Glomerular endothelial cell (primary cell): ENCODE data around the gene NCOA3. TPM values are rescaled to one million over a fixed set of nuclear protein-coding genes. Genes with fewer than 3 reads are reported as not detected.
"Not testable (repeated sequence)": the region's sequence is repeated elsewhere in the genome, so short reads cannot be mapped to it uniquely, and the experiment has no call there.

Experiments used
- DNase-seq: peaks from one replicate; pipeline ENCODE4 v3.0.0-alpha.2; 2011; ENCODE audit warnings: low read depth, low spot score; ENCODE audit errors: extremely low read depth
- total RNA-seq: library from RNA; depleted of rRNA; stranded (reverse); fragments of >200 nt; gene quantifications from 2 replicates; pipeline ENCODE4 v1.2.3, GENCODE V29; 2015

NCOA3 gene
- total RNA-seq, 1 donor from 2014 or later = 30.2 TPM

DNA sequence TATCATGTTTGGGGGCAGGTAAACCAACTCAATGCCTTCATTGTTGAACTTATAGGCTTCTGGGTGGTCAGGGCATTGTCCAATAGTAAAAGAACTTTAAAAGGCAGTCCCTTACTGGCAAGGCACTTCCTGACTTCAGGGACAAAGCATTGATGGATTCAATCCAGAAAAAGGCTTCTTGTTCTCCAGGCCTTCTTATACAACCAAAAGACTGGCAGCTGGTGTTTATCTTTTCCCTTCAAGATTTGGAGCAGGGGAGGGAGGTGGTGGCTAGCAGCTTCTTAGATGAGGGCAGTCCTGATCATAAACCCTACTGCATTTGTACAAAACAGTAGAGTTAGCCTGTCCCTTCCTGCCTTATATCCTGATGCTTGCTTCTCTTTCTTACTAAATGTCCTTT lies 57.5 kb downstream of the NCOA3 start:
- no peak for DNase-seq

DNA sequence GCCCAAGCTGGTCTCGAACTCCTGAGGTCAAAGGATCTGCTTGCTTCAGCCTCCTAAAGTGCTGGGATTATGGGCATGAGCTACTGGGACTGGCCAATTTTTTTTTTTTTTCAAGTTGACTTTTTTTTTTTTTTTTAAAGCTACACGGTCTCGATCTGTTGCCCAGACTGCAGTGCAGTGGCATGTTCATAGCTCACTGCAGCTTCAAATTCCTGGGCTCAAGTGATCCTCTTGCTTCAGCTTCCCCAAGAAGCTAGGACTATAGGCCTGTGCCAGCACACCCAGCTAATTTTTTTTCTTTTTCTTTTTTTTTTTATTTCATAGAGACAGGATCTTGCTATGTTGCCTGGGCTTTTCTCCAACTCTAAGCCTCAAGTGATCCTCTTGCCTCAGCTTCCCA lies 59.5 kb downstream of the NCOA3 start:
- no peak for DNase-seq

DNA sequence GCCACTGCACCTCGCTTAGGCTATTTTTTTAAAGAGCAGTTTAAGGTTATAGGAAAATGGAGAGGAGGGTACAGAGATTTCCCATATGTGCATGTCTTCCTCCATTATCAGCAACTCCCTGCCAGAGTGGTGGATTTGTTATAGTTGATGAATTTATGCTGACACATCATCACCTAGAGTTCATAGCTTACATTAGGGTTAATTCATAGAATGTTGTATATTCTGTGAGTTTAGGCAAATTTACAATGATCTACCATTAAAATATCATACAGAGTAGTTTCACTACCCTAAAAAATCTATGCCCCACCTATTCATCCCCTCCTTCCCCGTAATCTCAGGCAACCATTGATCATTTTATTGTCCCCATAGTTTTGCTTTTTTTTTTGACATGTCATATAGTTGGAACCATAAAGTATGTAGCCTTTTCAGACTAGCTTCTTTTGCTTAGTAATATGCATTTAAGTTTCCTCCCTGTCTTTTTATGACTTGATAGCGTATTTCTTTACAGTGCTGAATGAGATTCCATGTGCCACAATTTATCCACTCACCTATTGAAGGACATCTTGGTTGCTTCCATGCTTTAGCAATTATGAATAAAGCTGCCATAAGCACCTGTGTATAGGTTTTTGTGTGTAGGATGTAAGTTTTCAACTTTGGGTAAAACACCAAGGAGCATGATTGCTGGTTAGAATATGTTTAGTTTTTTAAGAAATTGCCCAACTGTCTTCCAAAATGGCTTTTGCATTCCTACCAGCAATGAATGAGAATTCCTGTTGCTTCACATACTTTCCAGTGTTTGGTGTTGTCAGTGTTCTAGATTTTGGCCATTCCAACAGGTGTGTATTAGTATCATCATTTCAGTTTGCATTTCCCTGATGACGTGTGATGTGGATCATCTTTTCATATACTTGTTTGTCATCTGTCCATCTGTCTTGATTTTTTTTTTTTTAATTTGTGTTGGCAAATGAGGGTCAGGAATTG lies 60.2 kb downstream of the NCOA3 start:
- DNase-seq = no peak

DNA sequence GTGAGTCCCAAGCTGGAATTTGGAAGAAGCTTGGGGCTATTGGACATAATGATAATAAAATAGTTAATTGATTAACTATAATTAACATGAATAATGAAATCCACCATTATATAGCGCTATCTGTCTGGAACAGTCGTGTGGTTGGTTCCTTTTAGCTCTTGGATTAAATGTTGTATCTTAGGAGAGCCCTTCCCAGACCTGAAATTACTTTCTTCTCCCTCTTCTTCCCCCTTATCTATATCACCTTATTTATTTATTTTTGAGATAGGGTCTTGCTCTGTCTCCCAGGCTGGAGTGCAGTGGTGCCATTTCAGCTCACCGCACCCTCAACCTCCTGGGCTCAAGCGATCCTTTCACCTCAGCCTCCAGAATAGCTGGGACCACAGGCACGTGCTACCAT lies 64.6 kb downstream of the NCOA3 start:
- no peak for DNase-seq

DNA sequence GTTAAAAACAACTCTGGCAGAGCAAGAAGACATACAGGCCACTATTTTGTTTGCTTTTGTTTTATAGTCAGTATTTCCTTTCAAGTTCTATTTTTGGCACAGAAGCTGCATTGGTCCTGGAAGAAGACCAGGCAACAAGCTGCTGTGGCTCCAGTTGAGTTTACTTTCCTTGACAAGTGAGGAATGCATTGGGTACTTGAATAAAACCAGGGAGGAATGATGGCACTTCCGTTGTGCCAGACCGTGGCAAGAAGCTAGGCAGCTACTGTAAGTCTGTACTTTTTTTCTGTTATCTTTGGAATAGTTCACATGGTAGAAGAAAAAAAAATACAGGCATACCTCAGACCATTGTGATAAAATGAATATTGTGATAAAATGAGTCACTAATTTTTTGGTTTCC lies 66.3 kb downstream of the NCOA3 start:
- DNase-seq = no peak

DNA sequence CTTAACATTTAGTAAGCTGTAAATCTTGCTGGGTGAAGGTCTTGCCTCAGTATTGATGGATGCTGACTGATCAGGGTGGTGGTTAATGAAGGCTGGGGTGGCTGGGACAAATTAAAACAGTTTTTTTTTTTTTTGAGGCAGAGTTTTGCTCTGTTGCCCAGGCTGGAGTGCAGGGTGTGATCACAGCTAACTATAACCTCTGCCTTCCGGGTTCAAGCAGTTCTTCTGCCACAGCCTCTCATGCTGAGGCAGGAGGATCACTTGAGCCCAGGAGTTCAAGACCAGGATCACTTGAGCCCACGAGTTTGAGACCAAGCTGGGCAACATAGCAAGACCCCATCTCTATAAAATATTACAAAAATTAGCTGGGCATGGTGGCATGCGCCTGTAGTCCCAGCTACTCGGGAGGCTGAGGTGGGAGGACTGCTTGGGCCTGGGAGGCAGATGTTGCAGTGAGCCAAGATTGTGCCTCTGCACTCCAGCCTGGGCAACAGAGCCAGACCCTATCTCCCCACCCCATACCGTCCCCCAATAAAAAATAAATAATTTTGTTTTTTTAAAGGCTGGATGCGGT lies 67.2 kb downstream of the NCOA3 start:
- no peak for DNase-seq

DNA sequence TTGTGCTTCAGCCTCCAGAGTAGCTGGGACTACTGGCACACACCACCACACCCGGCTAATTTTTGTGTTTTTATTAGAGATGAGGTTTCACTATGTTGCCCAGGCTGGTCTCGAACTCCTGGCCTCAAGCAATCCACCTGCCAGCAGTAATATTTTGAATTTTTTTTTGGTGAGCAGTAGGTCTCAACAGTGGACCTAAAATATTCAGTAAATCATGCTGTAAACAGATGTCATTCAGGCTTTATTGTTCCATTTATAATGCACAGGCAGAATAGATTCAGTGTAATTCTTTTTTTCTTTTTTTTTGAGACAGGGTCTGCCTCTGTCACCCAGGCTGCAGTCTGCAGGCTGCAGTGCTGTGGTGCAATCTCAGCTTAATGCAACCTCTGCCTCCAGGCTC lies 69.7 kb downstream of the NCOA3 start:
- no peak for DNase-seq

DNA sequence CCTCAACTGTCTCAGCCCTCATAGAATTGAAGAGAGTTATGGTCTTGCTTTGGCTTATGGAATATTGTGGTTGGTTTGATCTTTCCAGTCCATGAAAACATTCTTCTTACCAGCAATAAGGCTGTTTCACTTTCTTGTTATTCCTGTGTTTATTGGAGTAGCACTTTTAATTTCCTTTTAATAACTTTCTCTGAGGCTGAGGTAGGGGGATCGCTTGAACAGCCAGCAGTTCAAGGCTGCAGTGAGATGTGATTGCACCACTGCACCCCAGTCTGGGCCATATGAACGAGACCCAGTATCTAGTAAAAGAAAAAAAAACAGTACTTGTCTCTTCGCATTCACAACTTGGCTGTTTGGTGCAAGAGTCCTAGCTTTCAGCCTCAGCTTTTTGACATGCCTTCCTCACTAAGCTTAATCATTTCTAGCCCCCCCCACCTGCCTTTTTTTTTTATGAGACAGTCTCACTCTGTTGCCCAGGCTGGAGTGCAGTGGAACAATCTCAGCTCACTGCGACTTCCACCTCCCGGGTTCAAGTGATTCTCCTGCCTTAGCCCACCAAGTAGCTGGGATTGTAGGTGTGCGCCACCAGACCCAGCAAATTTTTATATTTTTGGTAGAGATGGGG lies 70.5 kb downstream of the NCOA3 start:
- DNase-seq = no peak

DNA sequence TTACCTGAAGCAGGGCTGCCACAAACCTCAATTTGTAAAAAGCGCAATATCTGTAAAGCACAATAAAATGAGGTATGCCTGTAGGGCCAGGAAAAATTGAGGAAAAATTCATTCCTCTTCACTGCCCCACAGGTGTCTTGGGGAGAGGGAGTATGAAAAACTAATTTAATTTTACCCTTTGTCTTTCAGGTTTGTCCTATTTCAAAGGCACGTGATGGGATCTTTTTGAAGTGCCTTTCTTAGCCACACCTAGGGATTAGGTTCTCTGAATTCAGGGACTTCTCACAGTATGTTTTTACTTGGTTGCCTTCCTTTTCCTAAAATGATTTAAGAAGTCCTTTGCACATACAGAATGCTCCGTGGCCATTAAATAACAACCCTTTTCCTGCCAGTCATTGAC lies 71.9 kb downstream of the NCOA3 start:
- no peak for DNase-seq

DNA sequence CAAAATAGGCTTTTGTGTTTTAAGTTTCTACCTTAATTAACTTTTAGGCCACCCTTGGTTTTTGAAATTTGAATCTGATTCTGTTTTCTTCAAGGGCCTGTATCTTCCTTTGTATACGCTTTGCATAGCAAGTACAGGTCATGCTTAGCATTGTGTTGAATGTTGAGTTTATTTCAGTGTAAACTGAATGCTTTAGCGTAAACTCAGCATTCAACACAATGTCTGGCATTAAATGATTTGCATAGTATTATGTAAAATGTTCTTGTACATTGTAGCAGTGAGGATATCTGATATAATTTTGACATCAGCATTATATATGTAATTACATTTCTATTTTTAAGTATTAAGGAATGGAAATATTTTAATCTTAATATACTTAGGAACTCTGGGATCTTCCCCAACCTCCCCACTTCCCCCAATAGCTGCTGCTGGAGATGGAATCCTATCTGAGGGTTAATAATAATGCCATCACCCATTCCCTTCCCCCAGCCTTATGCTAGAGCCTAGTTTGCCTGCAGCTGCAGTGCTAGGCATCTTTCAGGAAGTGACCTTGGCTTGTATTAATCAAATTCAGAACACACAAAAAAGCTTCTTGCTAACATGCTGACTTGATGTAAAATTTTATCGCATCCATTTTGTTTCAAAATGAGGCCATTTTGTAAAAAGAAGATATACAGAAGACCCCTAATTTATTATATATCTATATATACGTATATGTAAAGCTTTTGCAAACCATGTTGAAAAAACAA lies 73.1 kb downstream of the NCOA3 start:
- DNase-seq = no peak

DNA sequence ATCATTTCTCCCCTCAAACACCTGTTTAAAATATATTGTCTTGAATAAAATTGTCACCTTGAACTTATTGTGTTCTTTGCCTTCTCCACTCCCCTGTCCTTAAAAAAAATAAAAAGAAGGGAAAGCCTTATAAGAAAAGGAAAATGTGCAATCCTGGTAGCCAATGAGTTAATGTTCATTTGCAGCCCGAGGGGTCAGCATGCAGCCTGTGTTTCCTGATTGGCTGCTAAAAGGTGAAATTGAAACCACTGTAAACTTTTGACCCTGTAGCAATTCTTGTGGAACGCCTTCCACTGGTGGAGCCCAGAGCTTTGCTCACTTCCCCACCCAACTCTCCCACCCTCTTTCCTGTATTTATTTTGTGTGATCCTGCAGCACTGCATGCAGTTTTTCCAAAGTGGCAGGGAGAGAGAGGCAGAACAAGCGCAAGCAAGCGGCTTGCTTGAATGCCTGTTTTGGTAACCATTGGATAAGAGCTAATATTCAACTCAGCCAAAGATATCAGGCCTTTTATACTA lies 74.9 kb downstream of the NCOA3 start:
- DNase-seq = peak; percentile 70

DNA sequence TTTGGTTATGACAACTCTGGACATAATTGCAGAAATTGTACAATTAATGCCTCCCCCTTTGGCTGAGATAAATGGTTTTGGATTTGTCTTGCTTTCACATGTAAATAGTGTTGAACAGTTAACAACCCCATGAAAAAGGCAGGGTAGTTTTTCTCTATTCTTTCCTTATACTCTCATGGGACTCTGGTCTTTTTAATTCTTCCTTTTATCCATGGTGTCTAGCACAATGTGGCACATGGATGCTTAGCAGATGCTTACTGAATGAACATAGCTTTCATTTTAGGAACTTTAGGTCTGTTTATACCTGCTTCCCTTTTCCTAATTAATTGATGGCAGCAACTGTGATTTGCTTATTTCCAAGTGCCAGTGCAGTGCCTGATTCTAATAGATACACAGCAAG lies 75.6 kb downstream of the NCOA3 start:
- DNase-seq = no peak

DNA sequence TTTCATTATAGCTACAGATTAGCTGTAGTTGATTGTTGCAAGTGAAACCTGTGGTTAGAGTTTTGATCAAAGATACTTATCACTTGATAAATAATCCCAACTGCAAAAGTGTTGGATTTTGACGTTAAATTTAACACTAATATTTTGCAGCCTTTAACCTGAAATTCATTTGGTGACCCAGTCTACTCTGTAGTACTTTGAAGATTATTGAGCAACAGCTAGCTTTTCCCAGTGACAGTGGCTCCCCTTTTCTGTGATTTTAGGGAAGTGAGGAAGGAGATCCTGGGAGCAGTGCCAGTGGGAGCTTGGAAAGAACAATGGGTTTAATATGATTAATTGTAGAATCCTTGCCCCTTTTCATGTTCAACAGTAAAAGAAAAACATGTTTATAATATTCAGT lies 76.9 kb downstream of the NCOA3 start:
- no peak for DNase-seq

DNA sequence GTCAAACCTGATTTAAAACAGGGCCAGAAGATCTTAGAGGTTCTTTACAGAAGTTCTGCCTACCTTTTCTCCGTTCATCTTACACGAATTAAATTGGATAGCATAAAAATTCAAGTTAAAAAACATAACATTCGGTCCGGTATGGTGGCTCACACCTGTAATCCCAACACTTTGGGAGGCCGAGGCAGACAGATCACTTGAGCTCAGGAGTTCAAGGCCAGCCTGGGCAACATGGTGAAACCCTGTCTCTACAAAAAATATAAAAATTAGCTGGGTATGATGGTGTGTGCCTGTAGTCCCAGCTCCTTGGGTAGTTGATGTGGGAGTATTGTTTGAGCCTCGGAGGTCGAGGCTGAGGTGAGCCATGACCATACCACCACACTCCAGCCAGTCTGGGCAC lies 79.0 kb downstream of the NCOA3 start:
- DNase-seq = not testable (repeated sequence)

DNA sequence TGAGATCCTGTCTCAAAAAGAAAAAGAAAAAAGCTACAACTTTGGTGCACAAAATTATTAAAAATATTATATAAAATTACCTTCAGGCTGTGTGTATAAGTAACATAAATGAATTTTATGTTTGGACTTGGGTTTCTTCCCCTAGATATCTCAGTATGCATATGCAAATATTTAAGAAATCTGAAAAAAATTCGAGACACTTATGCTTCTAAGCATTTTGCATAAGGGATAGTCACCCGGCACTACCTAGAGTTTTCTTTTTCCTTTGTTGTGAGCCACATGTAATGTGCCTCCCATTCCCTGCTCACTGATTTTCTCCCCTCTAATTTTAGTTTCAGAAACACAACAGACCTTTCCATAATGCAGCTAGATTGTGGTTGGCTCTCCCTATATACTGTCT lies 79.4 kb downstream of the NCOA3 start:
- no peak for DNase-seq

DNA sequence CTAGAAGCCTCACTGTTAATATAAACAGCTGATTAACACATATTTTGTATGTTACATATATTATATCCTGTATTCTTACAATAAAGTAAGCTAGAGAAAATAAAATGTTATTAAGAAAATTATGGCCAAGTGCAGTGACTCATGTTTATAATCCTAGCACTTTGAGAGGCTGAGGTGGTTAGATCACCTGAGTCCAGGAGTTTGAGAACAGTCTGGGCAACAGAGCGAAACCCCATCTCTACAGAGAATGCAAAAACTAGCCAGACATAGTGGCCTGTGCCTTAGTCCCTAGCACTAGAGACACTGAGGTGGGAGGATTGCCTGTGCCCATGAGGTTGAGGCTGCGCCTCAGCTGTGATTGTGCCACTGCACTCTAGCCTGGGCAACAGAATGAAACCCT lies 81.9 kb downstream of the NCOA3 start:
- DNase-seq = no peak

DNA sequence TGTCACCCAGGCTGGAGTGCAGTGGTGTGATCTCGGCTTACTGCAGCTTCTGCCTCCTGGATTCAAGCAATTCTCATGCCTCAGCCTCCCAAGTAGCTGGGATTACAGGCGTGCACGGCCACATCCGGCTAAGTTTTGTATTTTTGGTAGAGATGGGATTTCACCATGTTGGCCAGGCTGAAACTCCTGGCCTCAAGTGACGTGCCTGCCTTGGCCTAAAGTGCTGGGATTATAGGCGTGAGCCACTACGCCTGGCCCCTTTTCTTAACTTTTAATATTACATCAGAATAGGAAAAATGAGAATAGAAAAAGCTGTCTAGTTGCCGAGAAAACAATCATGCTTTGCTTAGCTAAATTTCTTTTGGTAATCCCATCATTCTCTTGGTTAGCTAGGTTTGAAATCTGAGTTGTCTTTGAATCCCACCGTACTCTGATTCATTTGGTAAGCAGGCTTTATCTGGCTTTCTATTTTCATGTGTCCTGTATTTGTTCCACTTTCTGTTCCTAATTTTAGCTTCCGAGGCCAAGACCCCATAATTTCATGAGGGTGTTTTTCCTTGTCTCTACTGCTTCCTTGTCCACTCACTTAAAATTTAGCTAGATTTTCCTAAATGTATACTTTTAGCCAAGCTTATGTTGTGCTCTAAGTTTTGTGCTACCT lies 83.5 kb downstream of the NCOA3 start:
- no peak for DNase-seq

DNA sequence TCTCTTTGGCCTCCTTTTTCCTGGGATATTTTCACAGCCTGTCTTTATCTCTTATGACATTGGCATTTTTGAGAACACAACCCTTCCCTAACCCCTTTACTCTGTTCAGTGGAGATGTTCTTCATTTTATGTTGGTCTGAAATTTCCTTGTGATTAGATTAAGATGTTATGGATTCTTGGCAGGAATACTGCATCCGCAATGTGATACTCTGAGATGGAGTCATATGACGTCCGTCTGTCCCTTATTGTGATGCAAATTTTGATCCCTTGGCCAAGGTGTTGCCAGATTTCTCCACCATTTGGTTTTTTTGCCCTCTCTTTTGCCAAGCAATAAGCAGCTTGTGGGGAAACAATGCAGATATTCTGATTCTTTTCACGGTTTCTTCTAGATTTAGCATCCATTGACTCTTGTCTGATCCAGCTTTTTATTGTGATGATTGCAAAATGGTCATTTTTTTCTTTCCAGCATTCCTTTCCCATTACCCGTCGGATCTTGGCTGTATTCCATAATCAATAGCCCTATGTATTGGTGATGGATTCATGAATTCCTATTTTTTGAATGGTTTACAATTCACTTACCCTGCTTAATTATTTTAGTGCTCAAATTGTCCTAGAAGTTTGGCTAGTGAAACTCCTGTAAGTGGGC lies 85.1 kb downstream of the NCOA3 start:
- no peak for DNase-seq

DNA sequence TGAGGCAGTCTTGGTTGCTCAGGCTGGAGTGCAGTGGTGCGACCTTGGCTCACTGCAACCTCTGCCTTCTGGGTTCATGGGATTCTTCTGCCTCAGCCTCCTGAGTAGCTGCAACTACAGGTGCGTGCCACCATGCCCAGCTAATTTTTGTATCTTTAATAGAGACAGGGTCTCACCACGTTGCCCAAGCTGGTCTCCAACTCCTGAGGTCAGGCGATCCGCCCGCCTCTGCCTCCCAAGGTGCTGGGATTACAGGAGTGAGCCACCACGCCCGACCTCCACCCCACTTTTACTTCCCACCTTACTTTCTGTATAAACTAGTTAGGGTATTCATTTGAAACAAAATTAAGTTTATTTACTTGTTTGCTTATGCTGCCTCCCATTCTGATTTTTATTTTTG lies 86.5 kb downstream of the NCOA3 start:
- no peak for DNase-seq

DNA sequence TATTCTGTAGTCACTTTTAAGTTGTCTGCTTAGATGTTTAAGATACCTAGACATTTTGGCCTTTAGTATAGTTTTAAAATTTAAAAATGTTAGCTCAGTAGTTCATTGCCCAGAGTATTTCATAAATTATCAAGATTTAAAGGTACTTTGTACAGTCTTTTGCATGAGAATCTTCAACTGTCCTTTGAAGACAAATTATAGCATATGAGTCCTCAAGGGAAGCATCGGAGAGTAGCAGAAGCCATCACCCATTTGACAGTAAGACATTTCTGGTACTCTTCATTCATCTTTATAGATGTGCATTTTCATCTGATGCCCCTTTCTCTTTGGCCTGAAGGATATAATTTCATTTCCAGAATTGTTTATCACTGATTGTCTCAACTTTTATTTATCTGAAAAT lies 89.5 kb downstream of the NCOA3 start:
- no peak for DNase-seq
